Mucosa of descending colon (tissue), 3 donors: ENCODE results near the gene SORCS2. TPM values are rescaled to one million over a fixed set of nuclear protein-coding genes. Genes with fewer than 3 reads are reported as not detected.
A peak's percentile ranks its signal among the peaks of the same experiment; 100 is the strongest.

Source experiments
- ATAC-seq: fragments of 200-7000 bp; cut with Tn5 transposase; one replicate; pipeline ENCODE4 v1.9.1; 2020; ENCODE audit warnings: mild to moderate bottlenecking, moderate library complexity
- DNase-seq, 3 donors: peaks; one replicate each; pipeline ENCODE4 v3.0.0-alpha.2; 2020
- H3K36me3 ChIP-seq: fragments of 200-600 bp; one replicate; pipeline ENCODE4 v1.8.0; 2021; ENCODE audit warnings: low read depth, mild to moderate bottlenecking
- H3K4me1 ChIP-seq: fragments of 200-600 bp; one replicate; pipeline ENCODE4 v1.8.0; 2021; ENCODE audit warnings: low read depth, mild to moderate bottlenecking
- H3K4me3 ChIP-seq: fragments of 200-600 bp; one replicate; pipeline ENCODE4 v1.8.0; 2021; ENCODE audit warnings: mild to moderate bottlenecking
- H3K9me3 ChIP-seq: fragments of 200-600 bp; one replicate; pipeline ENCODE4 v1.8.0; 2021; ENCODE audit warnings: mild to moderate bottlenecking
- CTCF ChIP-seq: fragments of 200-600 bp; IDR thresholded peaks from one replicate; pipeline ENCODE4 v1.8.0; 2022; ENCODE audit warnings: antibody characterized with exemption, mild to moderate bottlenecking
- intact Hi-C, 2 donors: fragments of 100-400 bp; cut with DNase I in 1 of 2; cut with micrococcal nuclease in 1 of 2; formaldehyde crosslinking; loops; one replicate each; pipeline versions ENCODE4 v1.11.0 to v1.11.1; 2022; cut with DNase I, micrococcal nuclease
- total RNA-seq, 3 donors: library from RNA; stranded (reverse); fragmentation: NEBNext Ultra II Directional in 2 of 3; extraction: Animal tissue kit (Norgen Biotek cat#: 25700) in 2 of 3; gene quantifications; one replicate each; pipeline versions ENCODE4 v1.2.1 to v1.2.4, GENCODE V29; 2021 to 2023
- donor health status: DM: no; HTN: no; CAD: no; lungs with moderate emphysema.
- donor health status: DM: no; HTN: no; CAD: no.
- donor health status: DM: no; HTN: yes; CAD: no.

The SORCS2 gene
- total RNA-seq, 3 donors from 2014 or later: 0.20 to 3.1 (median 1.5) TPM

DNA sequence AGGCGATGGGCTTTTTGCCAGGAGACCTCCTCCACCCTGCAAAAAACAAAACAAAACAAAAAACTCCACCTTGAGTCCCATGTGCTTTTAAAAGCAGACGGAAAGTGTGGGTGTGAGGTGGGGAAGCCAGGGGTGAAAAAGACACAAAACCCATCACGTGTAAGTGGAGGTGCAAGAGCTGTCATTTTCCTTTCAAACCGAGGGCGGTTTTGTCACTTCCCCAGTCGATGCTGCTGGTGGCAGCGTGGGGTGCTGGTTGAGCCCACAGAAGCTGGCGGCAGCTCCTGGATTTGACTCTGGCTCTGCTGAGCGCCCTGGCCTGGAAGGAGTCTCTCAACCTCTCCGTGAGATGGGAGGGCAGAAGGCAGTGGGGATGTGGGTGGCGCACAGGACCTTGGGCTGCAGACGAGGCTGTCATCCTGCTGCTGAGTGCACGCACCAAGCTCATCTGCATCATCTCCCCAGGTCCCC, 132.3 kb downstream of the SORCS2 start:
- H3K36me3 ChIP-seq: no peaks in the 10 kb centered on the region
- no peak overlapping the region for H3K4me3 ChIP-seq
- no peaks in the 10 kb centered on the region for H3K9me3 ChIP-seq
- ATAC-seq: no peak
- DNase-seq: peak in 1 of 3 donors; percentile 41
- no peaks in the 10 kb centered on the region for H3K4me1 ChIP-seq
- no peak for TF ChIP-seq CTCF
- intact Hi-C loops: no loop called here

DNA sequence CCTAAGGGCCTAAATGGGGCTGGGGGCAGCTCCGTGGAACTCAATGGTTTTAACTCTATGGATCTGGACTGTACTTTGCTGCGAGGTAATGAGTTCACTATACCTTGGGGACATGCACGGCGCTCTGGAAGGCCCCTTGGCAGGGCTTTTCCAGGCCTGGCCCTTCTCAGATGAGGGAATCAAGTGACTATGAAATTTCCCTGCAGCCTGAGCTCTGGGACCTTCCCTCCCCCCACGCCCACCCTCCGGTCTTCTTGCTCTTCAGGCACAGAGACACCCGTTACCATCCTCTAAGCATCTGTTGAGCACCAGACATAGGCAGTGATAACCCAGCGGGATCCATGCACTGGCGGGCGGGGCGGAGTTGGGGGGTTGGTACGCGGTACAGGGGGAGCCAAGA, 133.2 kb downstream of the SORCS2 start:
- intact Hi-C loops: no loop called here
- TF ChIP-seq CTCF: no peak
- no peak overlapping the region for H3K4me3 ChIP-seq
- no peaks in the 10 kb centered on the region for H3K9me3 ChIP-seq
- H3K36me3 ChIP-seq: no peaks in the 10 kb centered on the region
- DNase-seq: peak in 1 of 3 donors; percentile 14
- H3K4me1 ChIP-seq: no peaks in the 10 kb centered on the region
- no peak for ATAC-seq

DNA sequence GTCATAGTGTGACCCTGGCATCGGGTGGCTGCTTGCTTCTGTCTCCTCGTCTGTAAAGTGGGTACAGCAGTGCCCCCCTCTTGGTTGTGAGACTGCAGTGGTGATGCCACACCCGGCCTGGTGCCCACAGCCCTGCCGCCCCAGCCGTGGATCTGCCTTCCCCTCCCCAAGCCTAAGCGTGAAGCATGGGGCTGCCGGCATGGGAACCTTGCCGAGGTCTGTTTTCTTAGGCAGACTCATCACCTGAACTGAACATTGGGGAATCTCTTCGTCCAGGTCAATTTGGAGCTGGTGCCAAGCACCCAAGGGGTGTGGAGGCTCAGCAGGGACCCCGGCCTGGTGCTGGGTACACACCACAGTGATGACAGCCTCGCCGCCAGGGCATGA, 134.0 kb downstream of the SORCS2 start:
- DNase-seq (no peak), ATAC-seq (no peak)
- no peaks in the 10 kb centered on the region for H3K4me1 ChIP-seq
- intact Hi-C loops: no loop called here
- H3K36me3 ChIP-seq: no peaks in the 10 kb centered on the region
- no peak overlapping the region for H3K4me3 ChIP-seq
- no peaks in the 10 kb centered on the region for H3K9me3 ChIP-seq
- no peak for TF ChIP-seq CTCF

GRCh38 chr4:7326693-7327340, 134.5 kb downstream of the SORCS2 start:
- H3K4me3 ChIP-seq: no peak overlapping the region
- TF ChIP-seq CTCF: no peak
- H3K36me3 ChIP-seq: no peaks in the 10 kb centered on the region
- H3K9me3 ChIP-seq: no peaks in the 10 kb centered on the region
- H3K4me1 ChIP-seq: no peaks in the 10 kb centered on the region
- intact Hi-C loops: no loop called here
- peak in 1 of 3 donors; percentile 45 for DNase-seq
- ATAC-seq: no peak

- peak in 1 of 3 donors; percentile 33 for DNase-seq
These were observed 135.1 kb downstream of the SORCS2 start for GRCh38 chr4:7327341-7327885.

More at GRCh38 chr4:7327341-7327885, 135.1 kb downstream of the SORCS2 start:
- ATAC-seq: no peak
- H3K36me3 ChIP-seq: no peaks in the 10 kb centered on the region
- no peaks in the 10 kb centered on the region for H3K9me3 ChIP-seq
- no peak for TF ChIP-seq CTCF
- no peaks in the 10 kb centered on the region for H3K4me1 ChIP-seq
- H3K4me3 ChIP-seq: no peak overlapping the region
- intact Hi-C loops: no loop called here
